Upper lobe of left lung (tissue), 6 donors: Measurements from ENCODE around the gene RCCD1. TPM values are rescaled to one million over a fixed set of nuclear protein-coding genes. Genes with fewer than 3 reads are reported as not detected.
A peak's percentile ranks its signal among the peaks of the same experiment; 100 is the strongest.

Experiments
- ATAC-seq, 2 donors: fragments of 200-7000 bp; cut with Tn5 transposase; one replicate each; pipeline ENCODE4 v1.9.1; 2022; ENCODE audit warnings: mild to moderate bottlenecking in 2 of 2, moderate library complexity in 2 of 2; ENCODE audit not compliant: low FRiP score in 2 of 2
- DNase-seq, 2 donors: peaks; one replicate each; pipeline ENCODE4 v3.0.0-alpha.2; 2019 to 2020
- H3K27ac ChIP-seq, 4 donors: fragments of 200-600 bp; sonication (generic); one replicate each; pipeline ENCODE4 v1.5.1; 2016 to 2019
- H3K27me3 ChIP-seq, 4 donors: fragments of 200-600 bp; sonication (generic); one replicate each; pipeline ENCODE4 v1.5.1; 2017 to 2019
- H3K36me3 ChIP-seq, 4 donors: fragments of 200-600 bp; sonication (generic); one replicate each; pipeline ENCODE4 v1.5.1; 2016 to 2019
- H3K4me1 ChIP-seq, 4 donors: fragments of 200-600 bp; sonication (generic); one replicate each; pipeline ENCODE4 v1.5.1; 2018 to 2019
- H3K4me3 ChIP-seq, 4 donors: fragments of 200-600 bp; sonication (generic); one replicate each; pipeline ENCODE4 v1.5.1; 2017 to 2019; ENCODE audit warnings: mild to moderate bottlenecking in 2 of 4, moderate library complexity in 1 of 4
- H3K9me3 ChIP-seq, 4 donors: fragments of 200-600 bp; sonication (generic); one replicate each; pipeline ENCODE4 v1.5.1; 2018 to 2019
- CTCF ChIP-seq, 6 experiments: fragments of 450-650 bp in 4 of 6; fragments of 200-600 bp in 2 of 6; sonication (generic) in 2 of 6; IDR thresholded peaks; one replicate each; pipeline ENCODE4 v1.5.1; 2016 to 2019; ENCODE audit warnings: antibody characterized with exemption in 6 of 6
- EP300 ChIP-seq, 4 donors: sonication (generic); formaldehyde crosslinking; IDR thresholded peaks; one replicate each; pipeline ENCODE4 v1.5.1; 2017; ENCODE audit warnings: antibody characterized with exemption in 4 of 4, control low read depth in 2 of 4
- POLR2A ChIP-seq, 4 donors: fragments of 450-650 bp; IDR thresholded peaks; one replicate each; pipeline ENCODE4 v1.5.1; 2016 to 2017; ENCODE audit warnings: antibody characterized with exemption in 4 of 4, mild to moderate bottlenecking in 2 of 4
- POLR2AphosphoS5 ChIP-seq, 2 donors: sonication (generic); formaldehyde crosslinking; IDR thresholded peaks; one replicate each; pipeline ENCODE4 v1.5.1; 2017; ENCODE audit warnings: antibody characterized with exemption in 2 of 2
- WGBS, 2 donors: methylation state at CpG; one replicate each; pipeline ENCODE4 v1.1.5; 2017 to 2018; 5-methylcytosine and 5-hydroxymethylcytosine counted together
- total RNA-seq, 6 donors: library from RNA; depleted of rRNA in 4 of 6; stranded (reverse); fragments of >200 nt in 4 of 6; gene quantifications; one replicate each; pipeline versions ENCODE4 v1.1.0 to v1.2.1, GENCODE V29; 2016 to 2021
- donor health status: DM: no; HTN: no; CAD: no; lungs with moderate emphysema.
- donor health status: DM: no; HTN: yes; CAD: no; lungs with severe emphysema.

Gene RCCD1
- total RNA-seq, 6 donors from 2014 or later: 3.8 to 21.0 (median 9.4) TPM

- TF ChIP-seq CTCF (IDR thresholded peaks at IDR 0.05) (no peak), POLR2AphosphoS5 (IDR thresholded peaks at IDR 0.05) (no peak), EP300 (IDR thresholded peaks at IDR 0.05) (no peak), POLR2A (IDR thresholded peaks at IDR 0.05) (no peak)
- peak in 1 of 2 donors; percentile 62 for DNase-seq
- no peaks in the 10 kb centered on the region for H3K4me1 ChIP-seq
- H3K4me3 ChIP-seq: no peak overlapping the region
- H3K27ac ChIP-seq: no peak overlapping the region
- no peak for ATAC-seq
- H3K36me3 ChIP-seq: peaks cover 0 to 15% (median 8%) of the 10 kb centered on the region in 4 donors
- 93 to 95% methylated on average over 20 to 21 of the region's 21 CpGs for WGBS, 2 donors
- no peaks in the 10 kb centered on the region for H3K9me3 ChIP-seq
- no peaks in the 10 kb centered on the region for H3K27me3 ChIP-seq
Measured at GRCh38 chr15:90974216-90974615, 19.5 kb downstream of the RCCD1 start.

- no peak overlapping the region for H3K4me3 ChIP-seq
- H3K27ac ChIP-seq: no peak overlapping the region
- peaks cover 0 to 6% (median 0%) of the 10 kb centered on the region in 4 donors for H3K36me3 ChIP-seq
- H3K9me3 ChIP-seq: no peaks in the 10 kb centered on the region
- TF ChIP-seq CTCF (IDR thresholded peaks at IDR 0.05) (no peak), POLR2A (IDR thresholded peaks at IDR 0.05) (no peak)
- WGBS, 2 donors: 70 to 74% methylated on average over 1 of the region's 1 CpG
- ATAC-seq: no peak
- DNase-seq: no peak
- H3K4me1 ChIP-seq: peaks cover 0 to 3% (median 0%) of the 10 kb centered on the region in 4 donors
- H3K27me3 ChIP-seq: no peaks in the 10 kb centered on the region
Measured at GRCh38 chr15:90979582-90979981, 24.9 kb downstream of the RCCD1 start.

GRCh38 chr15:90981681-90982080 is 27.0 kb downstream of the RCCD1 start:
- WGBS, 2 donors: 83 to 85% methylated on average over 6 of the region's 6 CpGs
- H3K4me1 ChIP-seq: peaks cover 0 to 3% (median 0%) of the 10 kb centered on the region in 4 donors
- no peak for DNase-seq
- H3K9me3 ChIP-seq: no peaks in the 10 kb centered on the region
- no peaks in the 10 kb centered on the region for H3K36me3 ChIP-seq
- no peak overlapping the region for H3K4me3 ChIP-seq
- no peaks in the 10 kb centered on the region for H3K27me3 ChIP-seq
- ATAC-seq: no peak
- H3K27ac ChIP-seq: no peak overlapping the region
- no peak for TF ChIP-seq POLR2A (IDR thresholded peaks at IDR 0.05)
- no peak for TF ChIP-seq EP300 (IDR thresholded peaks at IDR 0.05)
- TF ChIP-seq CTCF (IDR thresholded peaks at IDR 0.05): no peak
- TF ChIP-seq POLR2AphosphoS5 (IDR thresholded peaks at IDR 0.05): no peak

GRCh38 chr15:90982135-90982534 is 27.5 kb downstream of the RCCD1 start:
- Histone ChIP-seq H3K9me3 (no peaks in the 10 kb centered on the region), H3K27ac (no peak overlapping the region), H3K36me3 (no peaks in the 10 kb centered on the region), H3K4me1 (peaks cover 0 to 3% (median 0%) of the 10 kb centered on the region in 4 donors), H3K4me3 (no peak overlapping the region), H3K27me3 (no peaks in the 10 kb centered on the region)
- no peak for TF ChIP-seq EP300 (IDR thresholded peaks at IDR 0.05)
- no peak for TF ChIP-seq CTCF (IDR thresholded peaks at IDR 0.05)
- TF ChIP-seq POLR2AphosphoS5 (IDR thresholded peaks at IDR 0.05): no peak
- no peak for TF ChIP-seq POLR2A (IDR thresholded peaks at IDR 0.05)
- ATAC-seq: no peak
- WGBS, 2 donors: 82 to 86% methylated on average over 5 of the region's 5 CpGs
- DNase-seq: no peak

GRCh38 chr15:90986790-90987507 is 32.3 kb downstream of the RCCD1 start:
- WGBS, 2 donors: 79 to 80% methylated on average over 11 of the region's 11 CpGs
- DNase-seq (no peak), ATAC-seq (no peak)
- Histone ChIP-seq H3K4me3 (no peak overlapping the region), H3K27ac (no peak overlapping the region), H3K36me3 (no peaks in the 10 kb centered on the region), H3K9me3 (no peaks in the 10 kb centered on the region), H3K27me3 (no peaks in the 10 kb centered on the region), H3K4me1 (peaks cover 0 to 3% (median 0%) of the 10 kb centered on the region in 4 donors)
- no peak for TF ChIP-seq POLR2A (IDR thresholded peaks at IDR 0.05)
- no peak for TF ChIP-seq EP300 (IDR thresholded peaks at IDR 0.05)
- no peak for TF ChIP-seq CTCF (IDR thresholded peaks at IDR 0.05)
- no peak for TF ChIP-seq POLR2AphosphoS5 (IDR thresholded peaks at IDR 0.05)
